ENCODE results near the gene EFHC2.

DNA sequence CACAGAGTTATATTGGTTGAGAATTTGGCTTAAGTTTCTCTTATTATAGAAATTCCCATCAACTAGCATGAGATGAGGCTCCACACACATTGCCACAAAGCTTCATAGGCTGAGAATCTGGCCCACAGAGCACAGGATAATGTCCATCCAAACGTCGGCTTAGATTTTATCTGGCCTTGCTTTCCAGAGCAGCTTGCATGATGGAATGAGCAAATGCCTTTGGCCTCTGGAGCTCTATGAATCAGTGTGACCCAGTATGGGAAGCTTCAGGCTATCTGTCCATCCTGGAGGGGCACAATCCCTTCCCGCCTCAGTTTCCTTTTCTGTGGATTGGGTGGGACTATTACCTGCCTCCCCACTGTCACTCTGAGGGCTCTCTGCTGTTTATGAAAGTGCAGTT lies 238.8 kb downstream of the EFHC2 start:
- TF ChIP-seq EZH2 (IDR thresholded peaks at IDR 0.05) (no peak), POLR2AphosphoS5 (IDR thresholded peaks at IDR 0.05; ENCODE audit: borderline replicate concordance, low read depth, low read length) (no peak)
